GM12878 (cell line): ENCODE data around the gene STK26. TPM values are rescaled to one million over a fixed set of nuclear protein-coding genes. Genes with fewer than 3 reads are reported as not detected.

Experiments used
- ATAC-seq: fragments of 200-7000 bp; cut with Tn5 transposase; 3 replicates; pipeline ENCODE4 v1.9.1; 2020; ENCODE audit warnings: mild to moderate bottlenecking, moderate library complexity
- BruUV-seq: library from RNA; stranded (reverse); fragments of 400-500 nt; replicated peaks from 2 replicates; lab custom pipeline; 2021; lab: Mats Ljungman, UMichigan
- CTCF ChIA-PET: fragments of 300-600 bp; sonication (Branson Sonifier 250); formaldehyde crosslinking; extraction: SDS; loops from one replicate; lab custom pipeline; 2021; ENCODE audit warnings: inconsistent platforms; lab: Yijun Ruan, JAX
- POLR2A ChIA-PET: fragments of 350-600 bp; formaldehyde crosslinking; extraction: SDS; loops from one replicate; lab custom pipeline; 2021; ENCODE audit warnings: inconsistent platforms; lab: Charles Lee
- RAD21 ChIA-PET: fragments of 300-600 bp; sonication (Branson Sonifier 250); formaldehyde crosslinking; loops from one replicate; lab custom pipeline; 2023; ENCODE audit warnings: antibody characterized with exemption; ENCODE audit not compliant: unreplicated experiment; lab: Charles Lee
- SMC1A ChIA-PET: fragments of 300-600 bp; sonication (Branson Sonifier 250); formaldehyde crosslinking; loops from one replicate; lab custom pipeline; 2023; ENCODE audit not compliant: unreplicated experiment, uncharacterized antibody; lab: Charles Lee
- DNase-seq: peaks from one replicate; pipeline ENCODE4 v3.0.0-alpha.2; 2011; ENCODE audit warnings: low read depth, low spot score
- FAIRE-seq: peaks from 3 replicates; lab custom pipeline; 2011; peaks lifted over from hg19 to GRCh38; lab: Jason Lieb, UNC
- H2AFZ ChIP-seq: 2 replicates; pipeline ENCODE4 v1.6.0; 2011; ENCODE audit warnings: low read depth, low read length, control low read depth; ENCODE audit not compliant: control insufficient read depth
- H3K27ac ChIP-seq: 2 replicates; pipeline ENCODE4 v1.5.1; 2011; ENCODE audit warnings: control low read depth; ENCODE audit not compliant: control insufficient read depth, insufficient read depth
- H3K27me3 ChIP-seq, 2 experiments: replicated peaks in 1 of 2; 2 replicates each; pipeline versions ENCODE4 v1.6.0 to v1.6.1; 2011; ENCODE audit warnings: low read length in 1 of 2; ENCODE audit not compliant: control insufficient read depth in 2 of 2, insufficient read depth in 2 of 2
- H3K36me3 ChIP-seq, 2 experiments: 2 replicates each; pipeline ENCODE4 v1.5.1; 2011; ENCODE audit warnings: low read length in 1 of 2; ENCODE audit not compliant: control insufficient read depth in 2 of 2, insufficient read depth in 2 of 2
- H3K4me1 ChIP-seq: 2 replicates; pipeline ENCODE4 v1.6.1; 2011; ENCODE audit warnings: mild to moderate bottlenecking, low read length, moderate library complexity, mixed read lengths; ENCODE audit not compliant: control insufficient read depth, insufficient read depth
- H3K4me2 ChIP-seq: 2 replicates; pipeline ENCODE4 v1.6.0; 2011; ENCODE audit warnings: control low read depth; ENCODE audit not compliant: control insufficient read depth, insufficient read depth
- H3K4me3 ChIP-seq: fragments of 200-600 bp; sonication (generic); 2 replicates; pipeline ENCODE4 v1.5.1; 2016
- H3K79me2 ChIP-seq: 2 replicates; pipeline ENCODE4 v1.6.0; 2011; ENCODE audit warnings: low read length; ENCODE audit not compliant: control insufficient read depth, insufficient read depth
- H3K9ac ChIP-seq: 2 replicates; pipeline ENCODE4 v1.8.0; 2011; ENCODE audit warnings: low read length, control low read depth, mixed read lengths; ENCODE audit not compliant: control insufficient read depth, insufficient read depth
- H3K9me3 ChIP-seq: replicated peaks from 3 replicates; pipeline ENCODE4 v1.5.1; 2011; ENCODE audit warnings: mild to moderate bottlenecking, low read length; ENCODE audit not compliant: control insufficient read depth, insufficient read depth
- H4K20me1 ChIP-seq: 2 replicates; pipeline ENCODE4 v1.6.0; 2011; ENCODE audit not compliant: control insufficient read depth, insufficient read depth
- BCL11A ChIP-seq: IDR thresholded peaks from 2 replicates; pipeline ENCODE4 v1.6.1; 2011; ENCODE audit warnings: low read depth, low read length
- BHLHE40 ChIP-seq, 2 experiments: fragments of 450-650 bp in 1 of 2; IDR thresholded peaks; 2 replicates each; pipeline ENCODE4 v1.6.1; 2011 to 2017; ENCODE audit warnings: low read depth in 2 of 2, borderline replicate concordance in 1 of 2, improper control_type of control experiment in 1 of 2, low read length in 1 of 2, mild to moderate bottlenecking in 1 of 2
- CBX3 ChIP-seq: fragments of 200-600 bp; sonication (generic); IDR thresholded peaks from 2 replicates; pipeline ENCODE4 v1.6.1; 2016; ENCODE audit warnings: low read depth, borderline replicate concordance
- CHD2 ChIP-seq: IDR thresholded peaks from 2 replicates; pipeline ENCODE4 v1.6.1; 2011; ENCODE audit warnings: low read depth, low read length, improper control_type of control experiment, borderline replicate concordance
- FOS ChIP-seq: IDR thresholded peaks from 3 replicates; pipeline ENCODE4 v1.6.1; 2011; ENCODE audit warnings: borderline replicate concordance; ENCODE audit not compliant: insufficient read length; ENCODE audit errors: extremely low read depth
- HDGF ChIP-seq: fragments of 450-650 bp; IDR thresholded peaks from 2 replicates; pipeline ENCODE4 v1.6.1; 2016; ENCODE audit warnings: antibody characterized with exemption
- IKZF2 ChIP-seq, 2 experiments: fragments of 450-650 bp; IDR thresholded peaks; 2 replicates each; pipeline ENCODE4 v1.6.1; 2017; ENCODE audit warnings: mild to moderate bottlenecking in 2 of 2, moderate library complexity in 2 of 2
- JUND ChIP-seq: IDR thresholded peaks from 2 replicates; pipeline ENCODE4 v1.6.1; 2012; ENCODE audit warnings: low read depth, mild to moderate bottlenecking, low read length, improper control_type of control experiment, moderate library complexity
- MTA2 ChIP-seq: fragments of 450-650 bp; IDR thresholded peaks from 2 replicates; pipeline ENCODE4 v1.6.1; 2016; ENCODE audit warnings: low read depth, mild to moderate bottlenecking, moderate library complexity
- NFXL1 ChIP-seq: fragments of 450-650 bp; IDR thresholded peaks from 2 replicates; pipeline ENCODE4 v1.6.1; 2017; ENCODE audit warnings: antibody characterized with exemption, mild to moderate bottlenecking, borderline replicate concordance
- RAD51 ChIP-seq: fragments of 450-650 bp; IDR thresholded peaks from 2 replicates; pipeline ENCODE4 v1.6.1; 2016; ENCODE audit warnings: moderate library complexity, mild to moderate bottlenecking, inconsistent platforms
- RUNX3 ChIP-seq: IDR thresholded peaks from 2 replicates; pipeline ENCODE4 v1.6.1; 2012; ENCODE audit warnings: low read length, inconsistent platforms
- SMAD1 ChIP-seq: fragments of 450-650 bp; IDR thresholded peaks from 2 replicates; pipeline ENCODE4 v1.6.1; 2018; ENCODE audit warnings: mild to moderate bottlenecking, low read depth; ENCODE audit not compliant: partially characterized antibody
- TARDBP ChIP-seq: IDR thresholded peaks from 2 replicates; pipeline ENCODE4 v1.6.1; 2016; ENCODE audit warnings: borderline replicate concordance
- TBL1XR1 ChIP-seq: IDR thresholded peaks from 2 replicates; pipeline ENCODE4 v1.6.1; 2012; ENCODE audit warnings: low read depth, low read length, improper control_type of control experiment
- ZNF384 ChIP-seq: IDR thresholded peaks from 2 replicates; pipeline ENCODE4 v1.6.1; 2012; ENCODE audit warnings: low read depth, mild to moderate bottlenecking, low read length, improper control_type of control experiment, borderline replicate concordance
- WGBS: methylation state at CpG from one replicate; pipeline ENCODE4 v1.1.6; 2016; ENCODE audit warnings: low lambda C conversion rate; ENCODE audit not compliant: insufficient replicate concordance, insufficient coverage; ENCODE audit errors: missing lambda C conversion rate; 5-methylcytosine and 5-hydroxymethylcytosine counted together
- in situ Hi-C: fragments of 300-500 bp; cut with MboI; formaldehyde crosslinking; loops from 9 replicates; pipeline ENCODE4 v1.14.3; 2018; ENCODE audit warnings: mixed read lengths
- intact Hi-C: fragments of 100-400 bp; cut with micrococcal nuclease; formaldehyde crosslinking; loops from one replicate; pipeline ENCODE4 v1.14.2; 2022; ENCODE audit not compliant: unreplicated experiment
- polyA plus RNA-seq, 11 experiments: library from polyadenylated mRNA; depleted of rRNA in 4 of 11; unstranded in 6 of 11; stranded (reverse) in 5 of 11; fragments of >200 nt; fragmentation: Nextera tagmentation in 4 of 11; fragmentation: Illumina TruSeq in 1 of 11; extraction: Ambion mirVana in 4 of 11; extraction: Trizol in 1 of 11; gene quantifications; 1 replicate in 1 of 11; 2 replicates in 10 of 11; pipeline versions ENCODE4 v1.2.1 to v1.2.3, GENCODE V29; 2011 to 2016; ENCODE audit warnings: inconsistent platforms in 2 of 11, missing spikeins in 2 of 11, low read depth in 1 of 11
- total RNA-seq, 4 experiments: library from RNA; depleted of rRNA in 3 of 4; stranded (reverse); fragments of >200 nt in 3 of 4; fragmentation: Illumina TruSeq in 1 of 4; extraction: Trizol in 1 of 4; gene quantifications; 2 replicates each; pipeline versions ENCODE4 v1.2.1 to v1.2.3, GENCODE V29; 2013 to 2021
- TF ChIP-seq, protein P1 (sequence below): fragments of 150-350 bp; IDR thresholded peaks from 2 replicates; pipeline ENCODE4 v1.6.1; 2014; ENCODE audit warnings: mild to moderate bottlenecking, low read depth, low read length
- TF ChIP-seq, protein P2 (sequence below): IDR thresholded peaks from 2 replicates; pipeline ENCODE4 v1.6.1; 2012; ENCODE audit warnings: low read depth, low read length, improper control_type of control experiment
- TF ChIP-seq, protein P3 (sequence below): fragments of 150-350 bp; IDR thresholded peaks from 2 replicates; pipeline ENCODE4 v1.6.1; 2016; ENCODE audit warnings: low read depth, low read length

The STK26 gene
- total and polyA plus RNA-seq, 10 of the 15 experiments (the other 5 are each of a cell fraction or from before 2014, with no cell fraction given), result 30.4 to 78.6 (median 58.8) TPM

DNA sequence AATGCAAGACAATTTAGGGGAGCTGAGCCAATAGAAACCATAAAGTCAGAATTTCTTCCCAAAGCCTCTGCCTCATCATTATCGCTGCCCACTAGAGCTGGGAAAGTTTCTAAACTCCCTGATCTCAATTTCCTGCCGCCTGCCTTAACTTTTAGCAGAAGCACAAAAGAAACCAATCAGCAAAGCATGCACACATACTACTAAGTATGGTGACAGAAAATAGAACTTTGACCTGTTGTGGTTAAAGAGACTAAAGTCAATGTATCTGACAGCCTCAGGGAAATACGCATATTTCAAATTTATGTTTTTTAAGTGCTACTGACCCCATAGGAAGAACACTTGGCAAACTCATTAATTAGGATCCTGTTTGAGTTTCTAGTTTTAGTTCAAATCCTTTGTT, 10.1 kb downstream of the STK26 start:
- ChIA-PET RAD21 (interaction anchor here (0.8 to 1.7 kb wide), 4 partner anchors 9 to 205 kb away, joined by 3 to 12 read pairs (median 4); partner anchors contain the start of gene RAP2C), POLR2A (interaction anchor here (0.8 to 2.0 kb wide), 4 partner anchors 9 to 23 kb away, joined by 3 to 14 read pairs (median 3); partner anchors contain the start of gene STK26), CTCF (interaction anchor here (0.8 to 1.9 kb wide), 7 partner anchors 9 to 238 kb away, joined by 3 to 9 read pairs (median 3); no protein-coding TSS in a partner anchor), SMC1A (interaction anchor here (0.7 to 1.9 kb wide), 7 partner anchors 9 to 190 kb away, joined by 3 to 9 read pairs (median 3); no protein-coding TSS in a partner anchor)
- peak overlapping the region; percentile 34; the same call in 1 of the 2 replicates for H3K9ac ChIP-seq
- no peaks in the 10 kb centered on the region for H3K36me3 ChIP-seq
- H3K4me1 ChIP-seq, result no peaks in the 10 kb centered on the region; the same call in 1 of the 2 replicates
- FAIRE-seq (no peak), DNase-seq (no peak), ATAC-seq (peak; percentile 75)
- in situ Hi-C loops (loop anchor here (5.0 kb wide), 1 partner anchor 184 kb away; the partner anchor contains the start of gene RAP2C), intact Hi-C loops (loop anchor here (5.0 kb wide), 1 partner anchor 449 kb away; no protein-coding TSS in a partner anchor)
- no peaks in the 10 kb centered on the region for H4K20me1 ChIP-seq
- BruUV-seq, result no TSS peak
- no peak overlapping the region for H2AFZ ChIP-seq
- H3K4me2 ChIP-seq, result peak overlapping the region; percentile 59; the same call in 1 of the 2 replicates
- peak overlapping the region; percentile 56; the same call in 1 of the 2 replicates for H3K4me3 ChIP-seq
- WGBS, result 19% methylated on average over 3 of the region's 3 CpGs
- H3K9me3 ChIP-seq, result no peaks in the 10 kb centered on the region
- H3K27me3 ChIP-seq, result no peaks in the 10 kb centered on the region
- H3K27ac ChIP-seq, result peak overlapping the region; percentile 36
- peaks cover 83% of the 10 kb centered on the region for H3K79me2 ChIP-seq
- TF ChIP-seq CHD2 (no peak), MTA2 (0 out of 2 replicates have a peak, but pooled peaks have one; percentile 23), JUND (no peak), ZNF384 (no peak), HDGF (no peak), IKZF2 (IDR thresholded peaks at IDR 0.05) (no peak; a peak in 1 of 4 replicates), BHLHE40 (IDR thresholded peaks at IDR 0.05; ENCODE audit: borderline replicate concordance in 1 of 2, low read depth in 2 of 2, low read length in 1 of 2) (peak in 1 of 2 experiments; percentile 32; a peak in 1 of 4 replicates), RUNX3 (peak; percentile 54), TBL1XR1 (no peak), NFXL1 (no peak), RAD51 (no peak), FOS (no peak), CBX3 (no peak), SMAD1 (no peak), TARDBP (no peak), BCL11A (no peak)
- TF ChIP-seq, protein P1, sequence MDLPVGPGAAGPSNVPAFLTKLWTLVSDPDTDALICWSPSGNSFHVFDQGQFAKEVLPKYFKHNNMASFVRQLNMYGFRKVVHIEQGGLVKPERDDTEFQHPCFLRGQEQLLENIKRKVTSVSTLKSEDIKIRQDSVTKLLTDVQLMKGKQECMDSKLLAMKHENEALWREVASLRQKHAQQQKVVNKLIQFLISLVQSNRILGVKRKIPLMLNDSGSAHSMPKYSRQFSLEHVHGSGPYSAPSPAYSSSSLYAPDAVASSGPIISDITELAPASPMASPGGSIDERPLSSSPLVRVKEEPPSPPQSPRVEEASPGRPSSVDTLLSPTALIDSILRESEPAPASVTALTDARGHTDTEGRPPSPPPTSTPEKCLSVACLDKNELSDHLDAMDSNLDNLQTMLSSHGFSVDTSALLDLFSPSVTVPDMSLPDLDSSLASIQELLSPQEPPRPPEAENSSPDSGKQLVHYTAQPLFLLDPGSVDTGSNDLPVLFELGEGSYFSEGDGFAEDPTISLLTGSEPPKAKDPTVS, result no peak
- TF ChIP-seq, protein P2, sequence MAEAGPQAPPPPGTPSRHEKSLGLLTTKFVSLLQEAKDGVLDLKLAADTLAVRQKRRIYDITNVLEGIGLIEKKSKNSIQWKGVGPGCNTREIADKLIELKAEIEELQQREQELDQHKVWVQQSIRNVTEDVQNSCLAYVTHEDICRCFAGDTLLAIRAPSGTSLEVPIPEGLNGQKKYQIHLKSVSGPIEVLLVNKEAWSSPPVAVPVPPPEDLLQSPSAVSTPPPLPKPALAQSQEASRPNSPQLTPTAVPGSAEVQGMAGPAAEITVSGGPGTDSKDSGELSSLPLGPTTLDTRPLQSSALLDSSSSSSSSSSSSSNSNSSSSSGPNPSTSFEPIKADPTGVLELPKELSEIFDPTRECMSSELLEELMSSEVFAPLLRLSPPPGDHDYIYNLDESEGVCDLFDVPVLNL, result no peak
- TF ChIP-seq, protein P3, sequence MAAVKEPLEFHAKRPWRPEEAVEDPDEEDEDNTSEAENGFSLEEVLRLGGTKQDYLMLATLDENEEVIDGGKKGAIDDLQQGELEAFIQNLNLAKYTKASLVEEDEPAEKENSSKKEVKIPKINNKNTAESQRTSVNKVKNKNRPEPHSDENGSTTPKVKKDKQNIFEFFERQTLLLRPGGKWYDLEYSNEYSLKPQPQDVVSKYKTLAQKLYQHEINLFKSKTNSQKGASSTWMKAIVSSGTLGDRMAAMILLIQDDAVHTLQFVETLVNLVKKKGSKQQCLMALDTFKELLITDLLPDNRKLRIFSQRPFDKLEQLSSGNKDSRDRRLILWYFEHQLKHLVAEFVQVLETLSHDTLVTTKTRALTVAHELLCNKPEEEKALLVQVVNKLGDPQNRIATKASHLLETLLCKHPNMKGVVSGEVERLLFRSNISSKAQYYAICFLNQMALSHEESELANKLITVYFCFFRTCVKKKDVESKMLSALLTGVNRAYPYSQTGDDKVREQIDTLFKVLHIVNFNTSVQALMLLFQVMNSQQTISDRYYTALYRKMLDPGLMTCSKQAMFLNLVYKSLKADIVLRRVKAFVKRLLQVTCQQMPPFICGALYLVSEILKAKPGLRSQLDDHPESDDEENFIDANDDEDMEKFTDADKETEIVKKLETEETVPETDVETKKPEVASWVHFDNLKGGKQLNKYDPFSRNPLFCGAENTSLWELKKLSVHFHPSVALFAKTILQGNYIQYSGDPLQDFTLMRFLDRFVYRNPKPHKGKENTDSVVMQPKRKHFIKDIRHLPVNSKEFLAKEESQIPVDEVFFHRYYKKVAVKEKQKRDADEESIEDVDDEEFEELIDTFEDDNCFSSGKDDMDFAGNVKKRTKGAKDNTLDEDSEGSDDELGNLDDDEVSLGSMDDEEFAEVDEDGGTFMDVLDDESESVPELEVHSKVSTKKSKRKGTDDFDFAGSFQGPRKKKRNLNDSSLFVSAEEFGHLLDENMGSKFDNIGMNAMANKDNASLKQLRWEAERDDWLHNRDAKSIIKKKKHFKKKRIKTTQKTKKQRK, result no peak
